GM18499 (cell line): ENCODE data around the gene ZSCAN21.

ENCODE experiments used
- ATAC-seq: cut with Tn5 transposase; IDR thresholded peaks from one replicate; pipeline ENCODE4 v1.9.1; 2021; ENCODE audit warnings: moderate number of reproducible peaks; ENCODE audit not compliant: insufficient read depth, unreplicated experiment

Gene ZSCAN21

GRCh38 chr7:100093925-100094486 is 44.4 kb downstream of the ZSCAN21 start:
- no peak for ATAC-seq

GRCh38 chr7:100095289-100095688 is 45.7 kb downstream of the ZSCAN21 start:
- ATAC-seq: no peak

- ATAC-seq: no peak
Measured at GRCh38 chr7:100095704-100096103, 46.1 kb downstream of the ZSCAN21 start.

- no peak for ATAC-seq
Measured at GRCh38 chr7:100098913-100099312, 49.3 kb downstream of the ZSCAN21 start.

GRCh38 chr7:100099452-100099851 is 49.9 kb downstream of the ZSCAN21 start:
- no peak for ATAC-seq

- ATAC-seq: peak; percentile 37
Measured at GRCh38 chr7:100100420-100101015, 50.9 kb downstream of the ZSCAN21 start.

- peak; percentile 49 for ATAC-seq
Measured at GRCh38 chr7:100101016-100101862, 51.7 kb downstream of the ZSCAN21 start, which contains the start of the genes AP4M1 and MCM7. Gene AP4M1 (plus strand): TSS chr7:100101643. CDS start chr7:100101715, 72 bp downstream. Gene MCM7 (minus strand): TSS chr7:100101397. CDS start chr7:100101294, 103 bp downstream.

GRCh38 chr7:100102950-100103840 is 53.6 kb downstream of the ZSCAN21 start:
- no peak for ATAC-seq

GRCh38 chr7:100105534-100105933 is 56.0 kb downstream of the ZSCAN21 start:
- ATAC-seq: no peak

- no peak for ATAC-seq
Measured at GRCh38 chr7:100106633-100107032, 57.1 kb downstream of the ZSCAN21 start.

- no peak for ATAC-seq
Measured at GRCh38 chr7:100107125-100107737, 57.7 kb downstream of the ZSCAN21 start.

GRCh38 chr7:100107890-100108289 is 58.3 kb downstream of the ZSCAN21 start:
- no peak for ATAC-seq

- no peak for ATAC-seq
Measured at GRCh38 chr7:100109521-100110163, 60.1 kb downstream of the ZSCAN21 start.

GRCh38 chr7:100111156-100111555 is 61.6 kb downstream of the ZSCAN21 start:
- ATAC-seq: no peak

GRCh38 chr7:100111914-100112313 is 62.3 kb downstream of the ZSCAN21 start:
- no peak for ATAC-seq
